Adipocyte (in vitro differentiated cells): ENCODE results near the gene PTPRN2.
"Not testable (repeated sequence)": the region's sequence is repeated elsewhere in the genome, so short reads cannot be mapped to it uniquely, and the experiment has no call there.

Source experiments
- DNase-seq: peaks from one replicate; pipeline ENCODE4 v3.0.0-alpha.2; 2015; ENCODE audit warnings: low read depth
- H3K27me3 ChIP-seq: replicated peaks from 2 replicates; pipeline ENCODE4 v1.7.0; 2013; ENCODE audit warnings: mild to moderate bottlenecking, low read length, moderate library complexity; ENCODE audit not compliant: control insufficient read depth, insufficient read depth
- H3K36me3 ChIP-seq: 2 replicates; pipeline ENCODE4 v1.7.0; 2013; ENCODE audit warnings: low read length, mild to moderate bottlenecking, moderate library complexity; ENCODE audit not compliant: control insufficient read depth, insufficient read depth, severe bottlenecking
- H3K4me1 ChIP-seq: 2 replicates; pipeline ENCODE4 v1.7.0; 2013; ENCODE audit warnings: mild to moderate bottlenecking, low read length, moderate library complexity; ENCODE audit not compliant: control insufficient read depth, insufficient read depth
- H3K4me3 ChIP-seq: 2 replicates; pipeline ENCODE4 v1.7.0; 2013; ENCODE audit warnings: mild to moderate bottlenecking, low read length, moderate library complexity
- H3K9ac ChIP-seq: 2 replicates; pipeline ENCODE4 v1.7.0; 2013; ENCODE audit warnings: mild to moderate bottlenecking, low read length, moderate library complexity
- H3K9me3 ChIP-seq: 2 replicates; pipeline ENCODE4 v1.7.0; 2013; ENCODE audit warnings: mild to moderate bottlenecking, low read length, moderate library complexity; ENCODE audit not compliant: control insufficient read depth

PTPRN2 gene

DNA sequence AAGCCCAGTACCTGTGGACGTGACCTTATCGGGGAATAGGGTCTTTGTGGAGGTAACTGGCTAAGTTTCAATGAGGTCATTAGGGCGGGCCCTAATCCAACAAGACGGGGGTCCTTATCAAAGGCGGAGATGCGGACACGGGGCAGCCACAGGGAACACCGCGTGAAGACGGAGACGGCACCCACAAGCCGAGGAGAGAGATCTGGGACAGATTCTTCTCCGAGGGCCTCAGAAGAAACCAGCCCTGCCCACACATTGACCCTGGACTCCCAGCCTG lies 733.9 kb downstream of the PTPRN2 start:
- no peak overlapping the region for H3K9ac ChIP-seq
- DNase-seq = no peak

DNA sequence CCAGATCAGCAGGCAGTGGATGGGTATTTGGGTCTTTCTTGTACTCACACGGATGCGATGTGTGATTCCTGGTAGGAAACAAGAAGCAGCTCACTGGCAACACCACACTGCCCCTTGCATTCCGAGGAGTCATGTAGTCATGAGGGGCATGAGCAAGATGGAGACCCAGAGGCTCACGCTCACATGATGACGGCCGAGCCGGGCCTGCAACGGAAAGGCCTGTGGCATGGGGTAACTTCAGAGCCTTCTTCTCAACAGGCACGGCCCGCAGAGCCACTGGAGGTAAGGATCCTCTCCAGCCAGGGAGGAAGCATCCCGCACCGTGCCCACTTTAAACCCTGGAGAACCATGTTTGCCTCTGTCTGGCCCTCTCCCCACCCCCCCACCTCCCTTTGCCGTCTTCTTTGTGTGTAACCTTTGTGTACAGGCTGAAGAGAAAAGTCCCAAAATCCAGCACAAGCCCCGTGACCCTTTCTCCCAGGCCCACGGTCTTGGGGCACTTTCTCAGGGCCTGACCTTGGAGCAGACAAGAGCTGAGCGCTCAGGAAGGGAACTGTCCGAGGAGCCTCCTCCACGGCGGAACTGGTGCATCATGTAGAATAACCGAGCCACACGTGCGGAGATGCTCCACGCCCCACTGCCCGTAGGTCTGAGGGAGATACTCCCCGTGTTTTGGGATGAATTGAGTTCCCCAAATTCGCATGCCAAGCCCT lies 734.4 kb downstream of the PTPRN2 start:
- DNase-seq = no peak
- peaks cover 2% of the 10 kb centered on the region for H3K9me3 ChIP-seq
- no peaks in the 10 kb centered on the region for H3K36me3 ChIP-seq
- H3K27me3 ChIP-seq = no peaks in the 10 kb centered on the region
- no peaks in the 10 kb centered on the region for H3K4me1 ChIP-seq
- H3K4me3 ChIP-seq = no peak overlapping the region
- no peak overlapping the region for H3K9ac ChIP-seq

More for the DNA sequence above, 733.9 kb downstream of the PTPRN2 start:
- Histone ChIP-seq H3K4me1 (no peaks in the 10 kb centered on the region), H3K4me3 (no peak overlapping the region), H3K27me3 (no peaks in the 10 kb centered on the region), H3K36me3 (no peaks in the 10 kb centered on the region), H3K9me3 (peaks cover 2% of the 10 kb centered on the region)

DNA sequence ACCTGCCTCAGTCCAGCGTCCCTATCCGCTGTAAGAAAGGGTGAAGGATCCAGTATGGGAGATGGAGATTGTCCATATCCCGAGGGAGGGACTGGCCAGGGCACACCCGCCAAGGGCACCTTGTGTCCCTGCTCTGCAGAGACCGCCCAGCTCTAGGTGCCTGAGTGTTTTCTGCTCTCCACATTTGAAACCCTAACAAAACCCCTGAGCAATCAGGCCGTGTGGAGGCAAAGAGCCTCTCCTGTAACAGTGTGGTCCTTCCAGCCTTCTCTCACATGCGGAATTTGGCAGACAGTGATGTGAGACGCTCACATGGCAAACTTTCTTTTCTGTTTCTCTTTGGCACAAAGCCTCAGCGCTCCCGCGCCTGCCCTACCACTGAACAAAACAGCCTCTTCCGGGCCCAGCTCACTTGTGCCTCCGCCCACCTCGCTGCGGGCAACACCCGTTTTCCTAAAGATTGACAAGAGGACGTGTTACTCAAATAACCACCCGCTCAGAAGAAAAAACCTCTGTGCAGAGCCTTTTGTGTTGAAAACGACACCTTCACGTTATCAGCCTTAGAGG lies 736.0 kb downstream of the PTPRN2 start:
- no peak for DNase-seq
- Histone ChIP-seq H3K9me3 (peaks cover 2% of the 10 kb centered on the region), H3K36me3 (no peaks in the 10 kb centered on the region), H3K4me1 (no peaks in the 10 kb centered on the region), H3K4me3 (no peak overlapping the region), H3K27me3 (no peaks in the 10 kb centered on the region), H3K9ac (no peak overlapping the region)

DNA sequence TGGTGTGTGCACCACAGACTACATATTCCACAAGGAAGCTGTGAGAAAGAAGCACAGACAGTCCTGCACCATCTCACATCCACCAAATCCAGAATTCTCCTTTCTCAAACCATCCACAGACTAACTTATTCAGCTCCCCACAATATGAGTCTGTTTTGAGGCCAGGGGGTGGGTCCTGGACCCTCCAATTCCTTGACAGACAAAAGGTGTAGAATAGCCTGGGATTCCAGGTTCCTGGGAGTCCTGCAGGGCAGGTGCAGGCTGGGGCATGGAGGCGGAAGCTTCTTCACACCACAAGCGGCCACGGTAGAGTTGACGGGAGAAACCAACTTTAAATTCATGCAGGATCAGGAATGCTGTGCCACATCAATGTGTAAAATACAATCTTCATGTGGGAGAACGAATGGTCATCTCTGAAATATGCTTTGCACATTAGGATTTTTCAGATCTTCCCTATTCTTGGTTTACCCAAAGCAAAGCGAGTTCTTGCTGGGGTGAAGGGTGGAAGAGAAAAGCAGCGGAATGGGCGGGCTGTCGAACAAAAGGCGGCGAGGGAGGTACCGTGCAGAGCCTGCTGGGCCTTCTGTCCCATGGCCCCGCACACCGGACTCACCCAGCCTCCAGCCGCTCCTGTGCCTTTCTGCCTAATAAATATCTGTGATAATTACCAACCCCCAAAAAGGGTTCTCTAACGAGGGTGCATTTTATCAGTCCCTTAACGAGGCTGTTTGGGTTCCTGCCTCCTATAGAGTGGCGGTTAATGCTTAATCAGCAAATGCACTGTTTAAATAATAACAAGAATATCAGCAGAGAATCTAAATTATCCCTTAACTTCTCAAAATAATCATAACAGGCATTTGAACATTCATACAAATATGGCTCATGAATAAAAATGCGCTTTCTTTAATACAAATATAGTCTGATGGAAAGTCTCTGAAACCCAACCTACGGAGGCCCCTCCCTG lies 736.9 kb downstream of the PTPRN2 start:
- Histone ChIP-seq H3K36me3 (no peaks in the 10 kb centered on the region), H3K9me3 (peaks cover 2% of the 10 kb centered on the region), H3K4me3 (no peak overlapping the region), H3K27me3 (no peaks in the 10 kb centered on the region), H3K9ac (no peak overlapping the region), H3K4me1 (no peaks in the 10 kb centered on the region)
- no peak for DNase-seq

DNA sequence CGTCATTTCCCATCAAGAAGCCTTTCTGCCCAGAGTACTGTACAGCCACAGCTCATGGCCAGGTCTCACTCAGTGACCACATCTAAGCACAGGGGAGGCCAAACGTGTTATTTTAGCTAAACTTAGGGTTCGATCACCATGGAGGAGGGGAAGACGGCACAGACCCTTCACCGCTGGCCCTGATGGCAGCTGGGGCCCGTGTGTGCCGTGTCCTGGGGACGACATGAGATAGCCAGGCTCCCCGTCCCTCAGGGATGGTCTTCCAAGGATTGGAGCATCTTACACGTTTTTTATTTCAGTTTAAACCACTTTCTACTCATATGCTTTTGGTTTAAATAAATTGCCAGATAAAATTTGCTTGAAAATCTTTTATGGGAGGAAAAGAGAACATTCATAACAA lies 737.9 kb downstream of the PTPRN2 start:
- H3K27me3 ChIP-seq = no peaks in the 10 kb centered on the region
- DNase-seq = no peak
- H3K36me3 ChIP-seq = no peaks in the 10 kb centered on the region
- H3K9me3 ChIP-seq = peaks cover 2% of the 10 kb centered on the region
- no peak overlapping the region for H3K9ac ChIP-seq
- no peak overlapping the region for H3K4me3 ChIP-seq
- H3K4me1 ChIP-seq = no peaks in the 10 kb centered on the region

DNA sequence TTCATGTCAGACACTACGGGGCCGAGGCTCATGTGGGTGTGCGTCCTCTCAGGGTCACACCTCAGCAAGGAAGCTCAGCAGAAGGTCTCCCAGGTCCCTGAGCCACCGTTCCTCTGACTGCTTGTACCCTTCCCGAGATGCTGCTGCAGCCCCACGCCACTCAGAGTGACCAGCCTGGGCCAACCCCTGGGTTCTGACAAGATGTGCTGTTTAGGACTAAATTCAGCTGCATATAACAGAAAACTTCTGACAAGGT lies 738.4 kb downstream of the PTPRN2 start:
- no peak overlapping the region for H3K9ac ChIP-seq
- H3K9me3 ChIP-seq = peaks cover 2% of the 10 kb centered on the region
- H3K4me1 ChIP-seq = no peaks in the 10 kb centered on the region
- no peak overlapping the region for H3K4me3 ChIP-seq
- no peaks in the 10 kb centered on the region for H3K36me3 ChIP-seq
- H3K27me3 ChIP-seq = no peaks in the 10 kb centered on the region
- DNase-seq = no peak

DNA sequence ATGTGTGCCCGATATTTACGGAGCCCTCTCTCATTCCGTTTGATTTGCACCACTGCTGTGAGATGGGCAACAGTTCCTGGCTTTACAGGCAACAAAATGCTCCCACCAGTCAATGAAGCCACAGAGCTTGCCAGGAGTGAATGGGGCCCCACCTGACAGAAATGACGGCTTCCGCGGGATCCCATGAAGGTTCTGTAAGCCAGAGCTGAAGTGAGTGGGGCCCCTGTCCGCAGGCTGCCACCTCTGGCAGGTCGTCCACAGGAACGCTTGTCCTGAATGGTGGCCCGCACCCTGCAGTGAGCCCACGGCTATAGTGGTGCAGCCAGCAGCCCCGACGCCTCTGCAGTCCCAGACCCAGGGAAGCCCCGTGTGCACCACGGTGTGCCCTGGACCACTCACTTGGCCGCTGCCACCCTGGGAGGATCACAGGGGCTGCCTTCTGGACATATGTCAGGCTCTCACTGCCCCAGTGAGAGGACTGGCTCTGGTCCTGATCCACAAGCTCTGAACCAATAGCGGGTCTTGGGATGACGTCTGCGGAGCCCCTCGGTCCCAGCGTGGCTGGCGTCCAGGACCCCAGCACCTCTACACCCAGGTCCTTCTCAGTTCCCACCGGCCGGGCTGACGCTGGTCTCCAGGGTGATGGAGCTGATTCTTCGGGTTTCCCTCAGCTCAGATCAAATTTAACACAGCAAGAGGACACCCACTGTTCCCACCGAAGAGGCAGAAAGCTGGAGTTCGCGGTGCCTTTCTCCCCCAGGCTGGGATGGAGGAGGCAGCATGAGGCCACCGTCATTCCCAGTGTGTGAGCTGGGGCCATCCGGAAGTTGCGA lies 738.9 kb downstream of the PTPRN2 start:
- H3K4me3 ChIP-seq = no peak overlapping the region

DNA sequence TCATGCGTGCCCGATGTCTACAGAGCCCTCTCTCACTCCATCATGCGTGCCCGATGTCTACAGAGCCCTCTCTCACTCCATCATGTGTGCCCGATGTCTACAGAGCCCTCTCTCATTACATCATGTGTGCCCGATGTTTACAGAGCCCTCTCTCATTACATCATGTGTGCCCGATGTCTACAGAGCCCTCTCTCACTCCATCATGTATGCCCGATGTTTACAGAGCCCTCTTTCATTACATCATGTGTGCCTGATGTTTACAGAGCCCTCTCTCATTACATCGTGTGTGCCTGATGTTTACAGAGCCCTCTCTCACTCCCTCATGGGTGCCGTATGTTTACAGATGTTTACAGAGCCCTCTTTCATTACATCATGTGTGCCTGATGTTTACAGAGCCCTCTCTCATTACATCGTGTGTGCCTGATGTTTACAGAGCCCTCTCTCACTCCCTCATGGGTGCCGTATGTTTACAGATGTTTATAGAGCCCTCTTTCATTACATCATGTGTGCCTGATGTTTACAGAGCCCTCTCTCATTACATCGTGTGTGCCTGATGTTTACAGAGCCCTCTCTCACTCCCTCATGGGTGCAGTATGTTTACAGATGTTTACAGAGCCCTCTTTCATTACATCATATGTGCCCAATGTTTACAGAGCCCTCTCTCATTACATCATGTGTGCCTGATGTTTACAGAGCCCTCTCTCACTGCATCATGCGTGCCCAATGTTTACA lies 739.7 kb downstream of the PTPRN2 start:
- H3K4me1 ChIP-seq, H3K36me3 ChIP-seq, DNase-seq, H3K9me3 ChIP-seq, H3K9ac ChIP-seq, H3K27me3 ChIP-seq, H3K4me3 ChIP-seq: not testable (repeated sequence)

More for the DNA sequence above, 738.9 kb downstream of the PTPRN2 start:
- DNase-seq = no peak
- Histone ChIP-seq H3K36me3 (no peaks in the 10 kb centered on the region), H3K9me3 (peaks cover 2% of the 10 kb centered on the region), H3K27me3 (no peaks in the 10 kb centered on the region), H3K9ac (no peak overlapping the region), H3K4me1 (no peaks in the 10 kb centered on the region)

DNA sequence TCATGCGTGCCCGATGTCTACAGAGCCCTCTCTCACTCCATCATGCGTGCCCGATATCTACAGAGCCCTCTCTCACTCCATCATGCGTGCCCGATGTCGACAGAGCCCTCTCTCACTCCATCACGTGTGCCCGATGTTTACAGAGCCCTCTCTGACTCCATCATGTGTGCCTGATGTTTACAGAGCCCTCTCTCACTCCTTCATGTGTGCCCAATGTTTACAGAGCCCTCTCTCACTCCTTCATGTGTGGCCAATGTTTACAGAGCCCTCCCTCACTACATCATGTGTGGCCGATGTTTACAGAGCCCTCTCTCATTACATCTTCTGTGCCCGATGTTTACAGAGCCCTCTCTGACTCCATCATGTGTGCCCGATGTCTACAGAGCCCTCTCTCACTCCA lies 740.9 kb downstream of the PTPRN2 start:
- not testable (repeated sequence) for H3K9ac ChIP-seq, H3K4me1 ChIP-seq, H3K27me3 ChIP-seq, H3K36me3 ChIP-seq, DNase-seq, H3K9me3 ChIP-seq, H3K4me3 ChIP-seq

DNA sequence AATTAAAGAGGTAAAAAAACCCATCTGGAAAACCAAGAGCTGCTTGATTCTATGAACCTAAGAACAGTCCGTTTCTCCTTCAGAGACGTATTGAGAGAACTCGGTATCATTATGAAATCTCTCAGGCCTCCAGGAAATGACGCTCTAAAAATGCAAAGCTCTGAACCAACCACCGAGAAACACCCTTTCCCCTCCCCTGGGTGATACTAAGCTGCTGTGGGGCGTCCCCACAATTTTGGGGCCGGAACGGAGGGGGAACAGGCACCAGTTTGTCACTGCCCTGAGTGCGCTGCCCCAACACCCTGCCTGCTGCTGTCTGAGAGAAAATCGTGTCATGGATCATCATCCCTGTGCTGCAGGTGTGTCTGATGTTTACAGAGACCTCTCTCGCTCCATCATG lies 741.4 kb downstream of the PTPRN2 start:
- Histone ChIP-seq H3K36me3 (no peaks in the 10 kb centered on the region), H3K4me1 (no peaks in the 10 kb centered on the region), H3K27me3 (no peaks in the 10 kb centered on the region), H3K9ac (no peak overlapping the region), H3K4me3 (no peak overlapping the region), H3K9me3 (peaks cover 2% of the 10 kb centered on the region)
- no peak for DNase-seq
